Suprapubic skin (tissue), 4 donors: Measurements from ENCODE around the gene DRG2.

Experiments used
- EP300 ChIP-seq: sonication (generic); formaldehyde crosslinking; IDR thresholded peaks from one replicate; pipeline ENCODE4 v1.6.1; 2017; ENCODE audit warnings: antibody characterized with exemption
- POLR2A ChIP-seq, 2 donors: fragments of 450-650 bp; IDR thresholded peaks; one replicate each; pipeline ENCODE4 v1.6.1; 2017; ENCODE audit warnings: antibody characterized with exemption in 2 of 2, mild to moderate bottlenecking in 2 of 2, moderate library complexity in 2 of 2
- POLR2AphosphoS5 ChIP-seq, 3 donors: sonication (generic); formaldehyde crosslinking; IDR thresholded peaks; one replicate each; pipeline ENCODE4 v1.6.1; 2017; ENCODE audit warnings: antibody characterized with exemption in 3 of 3
- TF ChIP-seq, protein P1 (sequence below), 2 donors: fragments of 200-600 bp in 1 of 2; fragments of 450-650 bp in 1 of 2; sonication (generic) in 1 of 2; IDR thresholded peaks; one replicate each; pipeline ENCODE4 v1.5.1; 2016 to 2019; ENCODE audit warnings: antibody characterized with exemption in 2 of 2, mild to moderate bottlenecking in 1 of 2, moderate library complexity in 1 of 2

DNA sequence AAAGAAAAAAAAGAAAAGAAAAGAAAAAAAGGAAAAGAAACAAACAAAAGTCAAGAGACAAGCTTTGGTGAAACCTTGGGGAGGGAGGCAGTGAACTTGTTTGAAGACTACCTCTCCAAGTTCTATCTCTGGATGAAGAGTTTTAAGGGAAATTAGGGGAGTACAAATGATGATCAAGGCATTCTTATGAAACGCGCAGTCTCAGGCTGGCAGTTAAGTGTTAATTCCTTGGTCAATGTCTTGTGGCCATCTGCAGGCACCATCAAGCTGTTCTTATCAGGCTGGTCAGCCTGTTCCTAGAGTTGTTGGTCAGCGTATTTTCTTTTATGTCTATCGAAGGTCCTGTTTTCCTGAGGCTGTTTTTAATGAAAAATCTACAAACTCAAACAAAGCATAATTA, 8.2 kb upstream of the DRG2 start:
- TF ChIP-seq, protein P1, sequence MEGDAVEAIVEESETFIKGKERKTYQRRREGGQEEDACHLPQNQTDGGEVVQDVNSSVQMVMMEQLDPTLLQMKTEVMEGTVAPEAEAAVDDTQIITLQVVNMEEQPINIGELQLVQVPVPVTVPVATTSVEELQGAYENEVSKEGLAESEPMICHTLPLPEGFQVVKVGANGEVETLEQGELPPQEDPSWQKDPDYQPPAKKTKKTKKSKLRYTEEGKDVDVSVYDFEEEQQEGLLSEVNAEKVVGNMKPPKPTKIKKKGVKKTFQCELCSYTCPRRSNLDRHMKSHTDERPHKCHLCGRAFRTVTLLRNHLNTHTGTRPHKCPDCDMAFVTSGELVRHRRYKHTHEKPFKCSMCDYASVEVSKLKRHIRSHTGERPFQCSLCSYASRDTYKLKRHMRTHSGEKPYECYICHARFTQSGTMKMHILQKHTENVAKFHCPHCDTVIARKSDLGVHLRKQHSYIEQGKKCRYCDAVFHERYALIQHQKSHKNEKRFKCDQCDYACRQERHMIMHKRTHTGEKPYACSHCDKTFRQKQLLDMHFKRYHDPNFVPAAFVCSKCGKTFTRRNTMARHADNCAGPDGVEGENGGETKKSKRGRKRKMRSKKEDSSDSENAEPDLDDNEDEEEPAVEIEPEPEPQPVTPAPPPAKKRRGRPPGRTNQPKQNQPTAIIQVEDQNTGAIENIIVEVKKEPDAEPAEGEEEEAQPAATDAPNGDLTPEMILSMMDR (IDR thresholded peaks at IDR 0.05) = no peak
- TF ChIP-seq POLR2A (IDR thresholded peaks at IDR 0.05) (no peak), POLR2AphosphoS5 (IDR thresholded peaks at IDR 0.05) (no peak), EP300 (no peak)
